GM10847 (cell line): ENCODE data around the gene PTPN4.

ENCODE experiments used
- POLR2A ChIP-seq: IDR thresholded peaks from 2 replicates; pipeline ENCODE4 v1.6.1; 2011; ENCODE audit not compliant: insufficient read length; ENCODE audit errors: extremely low read depth

Gene PTPN4

GRCh38 chr2:119723784-119724467 is 35.8 kb upstream of the PTPN4 start:
- no peak for TF ChIP-seq POLR2A

- TF ChIP-seq POLR2A, result no peak
These were observed 34.9 kb upstream of the PTPN4 start for GRCh38 chr2:119724656-119725485.

- no peak for TF ChIP-seq POLR2A
These were observed 32.2 kb upstream of the PTPN4 start for GRCh38 chr2:119727493-119727892.

- TF ChIP-seq POLR2A, result no peak
These were observed 31.3 kb upstream of the PTPN4 start for GRCh38 chr2:119728421-119728820.

- TF ChIP-seq POLR2A, result no peak
These were observed 29.0 kb upstream of the PTPN4 start for GRCh38 chr2:119730671-119731177.

GRCh38 chr2:119731983-119732382 is 27.7 kb upstream of the PTPN4 start:
- TF ChIP-seq POLR2A, result no peak

- no peak for TF ChIP-seq POLR2A
These were observed 27.0 kb upstream of the PTPN4 start for GRCh38 chr2:119732601-119733164.

GRCh38 chr2:119734047-119734446 is 25.7 kb upstream of the PTPN4 start:
- no peak for TF ChIP-seq POLR2A

GRCh38 chr2:119735565-119735964 is 24.2 kb upstream of the PTPN4 start:
- TF ChIP-seq POLR2A, result no peak

- TF ChIP-seq POLR2A, result no peak
These were observed 23.7 kb upstream of the PTPN4 start for GRCh38 chr2:119736021-119736420.

GRCh38 chr2:119739580-119740255 is 20.0 kb upstream of the PTPN4 start:
- TF ChIP-seq POLR2A, result no peak

GRCh38 chr2:119741001-119741400 is 18.7 kb upstream of the PTPN4 start:
- no peak for TF ChIP-seq POLR2A

GRCh38 chr2:119741868-119742267 is 17.9 kb upstream of the PTPN4 start:
- TF ChIP-seq POLR2A, result no peak

- TF ChIP-seq POLR2A, result no peak
These were observed 15.3 kb upstream of the PTPN4 start for GRCh38 chr2:119744335-119744939.

GRCh38 chr2:119745566-119745965 is 14.2 kb upstream of the PTPN4 start:
- TF ChIP-seq POLR2A, result no peak
